Fibroblast of skin of right biceps (primary cell): Measurements from ENCODE around the gene CTNS.
"Not testable (repeated sequence)": the region's sequence is repeated elsewhere in the genome, so short reads cannot be mapped to it uniquely, and the experiment has no call there.

ENCODE experiments used
- DNase-seq: peaks from one replicate; pipeline ENCODE4 v3.0.0-alpha.2; 2013

CTNS gene

GRCh38 chr17:3688852-3689261 is 52.3 kb downstream of the CTNS start:
- no peak for DNase-seq

GRCh38 chr17:3689262-3690093 is 52.9 kb downstream of the CTNS start:
- no peak for DNase-seq

DNA sequence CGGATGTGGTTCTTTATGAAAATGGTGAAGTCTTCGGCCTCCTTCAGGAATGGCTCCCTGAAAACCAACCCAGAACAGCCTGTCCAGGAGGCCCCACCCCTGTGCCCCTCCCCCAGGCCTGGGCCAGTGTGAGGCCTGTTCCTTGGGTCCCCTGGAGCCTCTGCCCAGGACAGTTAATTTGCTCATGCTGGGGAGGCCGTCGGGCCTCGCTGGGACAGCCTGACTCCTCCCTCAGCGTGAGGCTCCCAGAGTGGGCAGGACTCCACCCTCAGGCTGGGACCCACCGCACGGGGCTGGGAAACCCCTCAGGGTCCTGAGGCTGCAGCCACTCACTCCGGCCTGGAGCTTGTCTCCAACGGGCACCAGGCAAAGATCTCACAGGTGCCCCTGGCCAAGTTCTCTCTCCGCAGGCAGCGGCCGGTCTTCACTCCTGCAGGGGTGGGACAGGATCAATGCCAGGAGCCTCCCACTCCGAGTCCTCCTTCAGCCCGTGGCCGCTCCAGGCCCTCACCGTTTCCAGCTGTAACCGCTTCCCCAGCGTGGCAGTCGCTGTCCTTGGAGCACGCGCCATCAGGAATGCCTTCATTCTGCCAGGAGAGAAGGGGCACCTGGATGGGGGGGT is 53.6 kb downstream of the CTNS start:
- no peak for DNase-seq

- no peak for DNase-seq
Measured at GRCh38 chr17:3691617-3692067, 55.1 kb downstream of the CTNS start.

DNA sequence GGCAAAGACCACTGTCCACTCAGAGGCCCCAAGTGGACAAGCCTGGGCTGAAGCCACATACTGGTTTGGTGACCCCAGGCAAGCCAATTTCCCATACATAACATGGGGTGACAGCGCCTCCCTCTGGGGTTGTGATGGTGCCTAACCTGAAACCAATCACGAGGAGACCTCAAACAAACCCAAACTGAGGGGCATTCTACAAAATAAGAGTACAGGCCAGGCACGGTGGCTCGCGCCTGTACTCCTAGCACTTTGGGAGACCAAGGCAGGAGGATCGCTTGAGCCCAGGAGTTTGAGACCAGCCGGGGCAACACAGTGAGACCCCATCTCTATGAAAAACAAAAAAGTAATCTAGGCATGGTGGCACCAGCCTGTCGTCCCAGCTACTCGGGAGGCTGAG is 55.8 kb downstream of the CTNS start:
- no peak for DNase-seq

DNA sequence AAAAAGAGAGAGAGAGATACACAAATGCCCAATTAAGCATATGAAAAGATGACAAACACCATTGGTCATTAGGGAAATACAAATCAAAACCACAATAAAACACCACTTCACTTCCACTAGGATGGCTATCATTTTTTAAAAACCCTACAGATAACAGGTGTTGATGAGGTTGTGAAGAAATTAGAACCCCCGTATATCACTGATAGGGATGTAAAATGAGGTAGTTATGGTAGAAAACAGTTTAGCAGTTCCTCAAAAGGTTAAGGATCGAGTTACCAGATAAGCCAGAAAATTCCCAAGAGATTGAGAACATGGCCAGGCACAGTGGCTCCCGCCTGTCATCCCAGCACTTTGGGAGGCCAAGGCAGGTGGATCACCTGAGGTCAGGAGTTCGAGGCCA is 56.6 kb downstream of the CTNS start:
- DNase-seq: no peak

DNA sequence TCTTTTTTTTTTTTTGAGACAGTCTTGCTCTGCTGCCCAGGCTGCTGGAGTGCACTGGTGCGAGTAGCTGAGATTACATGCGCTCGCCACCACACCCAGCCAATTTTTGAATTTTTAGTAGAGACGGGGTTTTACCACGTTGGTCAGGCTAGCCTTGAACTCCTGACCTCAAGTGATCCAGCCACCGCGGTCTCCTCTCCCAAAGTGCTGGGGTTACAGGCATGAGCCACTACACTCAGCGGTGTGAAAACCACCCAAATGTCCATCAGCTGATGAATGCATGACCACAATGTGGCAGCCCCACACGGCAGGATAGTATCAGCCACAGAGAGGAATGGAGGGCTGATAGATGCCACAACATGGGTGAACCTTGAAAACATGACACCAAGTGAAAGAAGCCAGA is 57.3 kb downstream of the CTNS start:
- DNase-seq: no peak

DNA sequence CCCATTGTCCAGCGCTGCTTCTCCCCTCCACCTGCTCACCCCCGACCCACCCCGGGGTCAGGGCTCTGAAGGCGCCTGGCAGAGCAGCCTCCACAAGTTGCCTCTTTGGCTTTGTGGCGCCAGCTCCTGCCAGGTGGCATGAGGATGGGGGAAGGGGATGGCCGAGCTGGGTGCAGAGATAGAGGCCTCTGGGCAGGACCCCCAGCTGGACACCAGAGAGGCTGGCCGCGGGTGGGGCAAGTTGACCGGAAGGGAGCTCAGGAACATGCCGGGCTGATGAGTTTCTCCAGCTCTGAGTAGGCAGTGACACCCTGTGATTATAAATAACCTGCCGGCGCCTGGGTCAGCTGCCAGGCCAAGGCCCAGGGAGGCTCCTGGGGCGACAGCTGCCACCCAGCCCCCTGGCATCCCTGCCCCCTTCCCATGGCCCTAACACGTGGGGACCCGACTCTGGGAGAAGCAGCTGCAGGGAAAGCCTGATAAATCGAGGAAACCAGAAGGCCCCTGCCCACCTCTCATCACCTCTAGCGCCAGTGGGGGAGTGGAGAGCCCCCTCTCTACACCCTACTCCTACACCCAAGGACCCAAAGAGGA is 58.7 kb downstream of the CTNS start:
- DNase-seq: no peak

DNA sequence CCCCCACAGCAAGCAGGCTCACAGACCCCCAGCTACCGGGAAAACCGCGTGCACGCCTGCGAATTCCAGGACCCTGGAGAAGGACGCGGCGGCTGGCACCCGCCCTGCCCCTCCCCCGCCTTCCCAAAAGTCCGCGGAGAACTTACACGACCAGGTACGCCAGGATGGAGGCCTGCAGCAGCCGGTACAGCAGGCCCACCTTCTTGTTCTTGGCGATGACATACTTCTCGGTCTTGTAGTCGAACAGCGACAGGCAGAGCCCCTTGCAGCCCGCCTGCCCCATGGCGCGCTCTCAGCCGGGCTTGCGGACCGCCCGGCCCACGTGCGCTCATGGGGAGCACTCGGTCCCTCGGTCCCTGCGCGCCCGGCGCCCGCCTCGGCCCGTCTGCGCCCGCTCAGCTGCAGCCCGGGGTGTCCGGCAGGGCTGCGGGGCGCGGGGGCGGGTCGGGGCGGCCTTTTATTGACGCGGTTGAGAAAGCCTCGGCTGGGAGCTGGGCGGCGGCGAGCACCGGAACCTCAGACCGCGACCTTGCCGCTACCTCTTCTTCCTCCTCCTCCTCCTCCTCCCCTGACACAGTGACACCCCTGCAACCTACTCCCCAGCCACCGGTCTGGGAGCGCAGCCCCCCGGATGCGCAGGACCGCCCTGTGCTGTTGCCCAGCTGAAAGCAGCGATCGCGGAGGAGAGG is 59.3 kb downstream of the CTNS start, which contains the start of gene P2RX5:
TSS of gene P2RX5 (minus strand) at position 433 of the 689 bp plus-strand sequence. CDS start at position 283, 150 bp downstream.
- DNase-seq: peak; percentile 8

- no peak for DNase-seq
Measured at GRCh38 chr17:3697103-3697476, 60.5 kb downstream of the CTNS start.

DNA sequence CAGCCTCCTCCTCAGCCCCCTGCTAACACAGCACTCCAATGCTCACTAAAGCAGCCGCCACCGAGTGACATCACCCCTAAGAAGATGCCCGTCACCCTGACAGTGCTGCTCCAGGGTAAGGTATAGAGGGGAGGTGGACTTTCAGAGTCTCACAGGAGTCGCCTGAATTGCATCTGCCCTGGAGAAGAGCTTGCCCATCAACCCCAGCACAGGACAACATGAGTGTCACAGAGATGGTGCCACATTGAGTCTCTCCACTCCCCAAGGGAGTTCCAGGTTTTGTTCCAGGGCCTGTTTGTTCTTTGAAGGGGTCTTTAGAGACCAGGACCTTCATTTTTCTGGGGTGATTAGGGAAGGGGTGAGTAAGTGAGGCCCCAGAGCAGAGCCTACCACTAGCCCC is 61.6 kb downstream of the CTNS start:
- DNase-seq: no peak

DNA sequence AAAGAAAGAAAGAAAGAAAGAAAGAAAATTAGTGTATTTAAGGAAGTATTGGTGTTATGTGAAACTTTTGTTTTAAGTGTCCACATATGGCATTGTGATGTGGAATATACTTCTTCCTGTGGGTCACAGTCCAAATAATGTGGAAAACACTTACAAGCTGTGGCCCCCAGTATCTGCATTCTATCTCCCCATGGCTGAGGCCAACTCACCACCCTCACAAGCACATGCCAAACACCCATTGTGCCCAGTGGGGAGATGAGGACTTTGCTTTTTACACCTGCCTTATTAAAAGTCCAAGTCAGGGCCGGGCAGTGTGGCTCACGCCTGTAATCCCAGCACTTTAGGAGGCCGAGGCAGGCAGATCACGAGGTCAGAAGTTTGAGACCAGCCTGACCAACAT is 63.4 kb downstream of the CTNS start:
- DNase-seq: no peak

DNA sequence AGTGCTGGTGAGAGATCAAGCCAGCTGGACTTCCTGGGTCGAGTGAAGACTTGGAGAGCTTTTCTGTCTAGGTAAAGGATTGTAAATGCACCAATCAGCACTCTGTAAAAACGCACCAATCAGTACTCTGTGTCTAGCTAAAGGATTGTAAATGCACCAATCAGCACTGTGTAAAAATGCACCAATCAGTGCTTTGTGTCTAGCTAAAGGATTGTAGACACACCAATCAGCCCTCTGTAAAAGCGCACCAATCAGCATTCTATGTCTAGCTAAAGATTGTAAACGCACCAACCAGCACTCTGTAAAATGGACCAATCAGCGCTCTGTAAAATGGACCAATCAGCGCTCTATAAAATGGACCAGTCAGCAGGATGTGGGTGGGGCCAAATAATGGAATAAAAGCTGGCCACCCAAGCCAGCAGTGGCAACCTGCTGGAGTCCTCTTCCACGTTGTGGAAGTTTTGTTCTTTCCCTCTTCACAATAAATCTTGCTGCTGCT is 65.5 kb downstream of the CTNS start:
- not testable (repeated sequence) for DNase-seq

GRCh38 chr17:3704931-3705717 is 68.6 kb downstream of the CTNS start:
- no peak for DNase-seq

GRCh38 chr17:3705718-3705984 is 69.1 kb downstream of the CTNS start:
- DNase-seq: not testable (repeated sequence)

DNA sequence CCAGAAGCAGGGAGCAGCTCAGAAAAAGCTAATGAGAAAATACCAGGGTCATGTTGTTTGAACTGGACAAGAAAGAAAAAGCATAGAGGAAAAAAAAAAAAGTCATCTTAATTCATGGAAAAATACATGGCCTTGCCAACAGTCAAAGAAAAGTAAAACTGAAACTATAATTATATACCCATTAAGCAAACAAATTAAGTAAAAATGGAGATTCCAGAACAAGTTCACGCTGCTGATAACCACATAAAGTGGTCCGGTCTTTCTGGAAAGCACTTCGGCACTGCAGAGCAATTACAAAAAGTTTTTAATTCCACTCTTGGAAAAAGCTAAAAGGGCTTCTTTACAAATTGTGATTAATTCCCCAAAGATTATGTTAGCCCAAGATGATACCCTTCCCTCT is 71.8 kb downstream of the CTNS start:
- DNase-seq: no peak

DNA sequence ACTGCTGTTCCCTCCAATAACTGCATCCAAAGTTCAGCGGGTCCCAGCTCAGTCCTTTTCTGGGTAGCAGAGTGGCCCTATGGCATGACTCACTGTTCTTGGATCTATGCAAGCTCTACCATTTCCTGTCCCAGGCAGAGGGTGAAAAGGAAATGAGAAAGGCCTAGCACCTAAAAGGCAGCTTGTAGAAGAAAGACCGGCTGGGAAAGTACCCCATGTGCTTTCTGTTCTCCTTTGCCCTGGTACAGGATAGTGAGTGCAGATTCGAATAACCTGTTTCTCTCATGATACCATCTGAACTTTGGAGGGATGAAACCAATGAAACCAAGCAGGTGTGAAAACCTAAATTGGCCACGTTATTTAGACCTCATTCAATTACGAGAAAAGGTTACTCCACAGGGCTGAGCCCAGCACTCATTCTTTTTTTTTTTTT is 74.4 kb downstream of the CTNS start:
- peak; percentile 49 for DNase-seq
